Suprapubic skin (tissue), 4 donors: Measurements from ENCODE around the gene GVQW3.

ENCODE experiments used
- CTCF ChIP-seq, 2 donors: fragments of 200-600 bp in 1 of 2; fragments of 450-650 bp in 1 of 2; sonication (generic) in 1 of 2; IDR thresholded peaks; one replicate each; pipeline ENCODE4 v1.5.1; 2016 to 2019; ENCODE audit warnings: antibody characterized with exemption in 2 of 2, mild to moderate bottlenecking in 1 of 2, moderate library complexity in 1 of 2
- EP300 ChIP-seq: sonication (generic); formaldehyde crosslinking; IDR thresholded peaks from one replicate; pipeline ENCODE4 v1.6.1; 2017; ENCODE audit warnings: antibody characterized with exemption
- POLR2A ChIP-seq, 2 donors: fragments of 450-650 bp; IDR thresholded peaks; one replicate each; pipeline ENCODE4 v1.6.1; 2017; ENCODE audit warnings: antibody characterized with exemption in 2 of 2, mild to moderate bottlenecking in 2 of 2, moderate library complexity in 2 of 2
- POLR2AphosphoS5 ChIP-seq, 3 donors: sonication (generic); formaldehyde crosslinking; IDR thresholded peaks; one replicate each; pipeline ENCODE4 v1.6.1; 2017; ENCODE audit warnings: antibody characterized with exemption in 3 of 3

GRCh38 chr11:76365038-76365679 is 16.0 kb upstream of the GVQW3 start:
- TF ChIP-seq POLR2A (IDR thresholded peaks at IDR 0.05) (no peak), CTCF (IDR thresholded peaks at IDR 0.05) (no peak), EP300 (no peak), POLR2AphosphoS5 (IDR thresholded peaks at IDR 0.05) (no peak)
